Panc1 (cell line): ENCODE data around the gene GRIK4.

Source experiments
- POLR2AphosphoS5 ChIP-seq: IDR thresholded peaks from 2 replicates; pipeline ENCODE4 v1.6.1; 2012; ENCODE audit warnings: mild to moderate bottlenecking, low read depth, low read length, moderate library complexity
- REST ChIP-seq, 2 experiments: IDR thresholded peaks; 2 replicates each; pipeline ENCODE4 v1.6.1; 2011 to 2012; ENCODE audit warnings: low read depth in 2 of 2, control low read depth in 1 of 2, low read length in 1 of 2, mild to moderate bottlenecking in 1 of 2, moderate library complexity in 1 of 2; ENCODE audit not compliant: insufficient read depth in 1 of 2
- TF ChIP-seq, protein P1 (sequence below): fragments of 450-650 bp; IDR thresholded peaks from 2 replicates; pipeline ENCODE4 v1.5.1; 2017; ENCODE audit warnings: mild to moderate bottlenecking

- TF ChIP-seq, protein P1, sequence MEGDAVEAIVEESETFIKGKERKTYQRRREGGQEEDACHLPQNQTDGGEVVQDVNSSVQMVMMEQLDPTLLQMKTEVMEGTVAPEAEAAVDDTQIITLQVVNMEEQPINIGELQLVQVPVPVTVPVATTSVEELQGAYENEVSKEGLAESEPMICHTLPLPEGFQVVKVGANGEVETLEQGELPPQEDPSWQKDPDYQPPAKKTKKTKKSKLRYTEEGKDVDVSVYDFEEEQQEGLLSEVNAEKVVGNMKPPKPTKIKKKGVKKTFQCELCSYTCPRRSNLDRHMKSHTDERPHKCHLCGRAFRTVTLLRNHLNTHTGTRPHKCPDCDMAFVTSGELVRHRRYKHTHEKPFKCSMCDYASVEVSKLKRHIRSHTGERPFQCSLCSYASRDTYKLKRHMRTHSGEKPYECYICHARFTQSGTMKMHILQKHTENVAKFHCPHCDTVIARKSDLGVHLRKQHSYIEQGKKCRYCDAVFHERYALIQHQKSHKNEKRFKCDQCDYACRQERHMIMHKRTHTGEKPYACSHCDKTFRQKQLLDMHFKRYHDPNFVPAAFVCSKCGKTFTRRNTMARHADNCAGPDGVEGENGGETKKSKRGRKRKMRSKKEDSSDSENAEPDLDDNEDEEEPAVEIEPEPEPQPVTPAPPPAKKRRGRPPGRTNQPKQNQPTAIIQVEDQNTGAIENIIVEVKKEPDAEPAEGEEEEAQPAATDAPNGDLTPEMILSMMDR: peak; percentile 69
- TF ChIP-seq POLR2AphosphoS5 (no peak), REST (IDR thresholded peaks at IDR 0.05; ENCODE audit: insufficient read depth in 1 of 2, low read depth in 2 of 2, low read length in 1 of 2) (no peak)
Observed at GRCh38 chr11:120715239-120715638, 203.7 kb downstream of the GRIK4 start.
